PC-9 (cell line): ENCODE data around the gene TSPAN18. TPM values are rescaled to one million over a fixed set of nuclear protein-coding genes. Genes with fewer than 3 reads are reported as not detected.

Experiments used
- BruUV-seq: library from RNA; stranded (reverse); fragments of 400-500 nt; replicated peaks from 2 replicates; lab custom pipeline; 2021; lab: Mats Ljungman, UMichigan
- CTCF ChIA-PET: fragments of 300-600 bp; sonication (Branson Sonifier 250); formaldehyde crosslinking; loops from one replicate; lab custom pipeline; 2022; ENCODE audit warnings: antibody characterized with exemption; lab: Charles Lee
- POLR2A ChIA-PET: fragments of 300-600 bp; sonication (Branson Sonifier 250); formaldehyde crosslinking; loops from one replicate; lab custom pipeline; 2022; ENCODE audit warnings: antibody characterized with exemption; ENCODE audit not compliant: unreplicated experiment; lab: Charles Lee
- DNase-seq, 2 experiments: peaks; one replicate each; pipeline versions ENCODE4 v3.0.0 to v3.0.0-alpha.2; 2015 to 2022; ENCODE audit warnings: mixed read lengths in 1 of 2
- H2AFZ ChIP-seq: fragments of 200-600 bp; sonication (generic); 2 replicates; pipeline ENCODE4 v1.8.1; 2017; ENCODE audit warnings: antibody characterized with exemption
- H3F3A ChIP-seq: fragments of 200-600 bp; sonication (generic); 2 replicates; pipeline ENCODE4 v1.8.1; 2017; ENCODE audit warnings: antibody characterized with exemption, mild to moderate bottlenecking, low read depth; ENCODE audit not compliant: insufficient read depth
- H3K27ac ChIP-seq: fragments of 200-600 bp; sonication (generic); 2 replicates; pipeline ENCODE4 v1.6.1; 2016; ENCODE audit warnings: mixed run types
- H3K27me3 ChIP-seq: fragments of 200-600 bp; sonication (generic); 2 replicates; pipeline ENCODE4 v1.6.1; 2016; ENCODE audit warnings: low read depth, mixed run types; ENCODE audit not compliant: insufficient read depth
- H3K36me3 ChIP-seq: fragments of 200-600 bp; sonication (generic); 2 replicates; pipeline ENCODE4 v1.6.1; 2016; ENCODE audit warnings: low read depth, mixed run types
- H3K4me1 ChIP-seq: fragments of 200-600 bp; sonication (generic); replicated peaks from 2 replicates; pipeline ENCODE4 v1.6.1; 2016; ENCODE audit warnings: mixed run types; ENCODE audit not compliant: insufficient read depth
- H3K4me2 ChIP-seq: fragments of 200-600 bp; sonication (generic); 2 replicates; pipeline ENCODE4 v1.6.1; 2017; ENCODE audit warnings: mixed run types
- H3K4me3 ChIP-seq: fragments of 200-600 bp; sonication (generic); 2 replicates; pipeline ENCODE4 v1.6.1; 2016; ENCODE audit warnings: mixed run types
- H3K79me2 ChIP-seq: fragments of 200-600 bp; sonication (generic); 2 replicates; pipeline ENCODE4 v1.6.1; 2017; ENCODE audit warnings: low read depth, mixed run types
- H3K9me2 ChIP-seq: fragments of 200-600 bp; sonication (generic); 2 replicates; pipeline ENCODE4 v1.8.1; 2017; ENCODE audit warnings: mild to moderate bottlenecking; ENCODE audit not compliant: insufficient read depth
- H3K9me3 ChIP-seq: fragments of 200-600 bp; sonication (generic); 2 replicates; pipeline ENCODE4 v1.8.1; 2016; ENCODE audit warnings: low read depth; ENCODE audit not compliant: insufficient read depth
- H4K20me1 ChIP-seq: fragments of 200-600 bp; sonication (generic); 2 replicates; pipeline ENCODE4 v1.8.1; 2017; ENCODE audit not compliant: insufficient read depth
- CTCF ChIP-seq: fragments of 200-600 bp; sonication (generic); conservative IDR thresholded peaks from 2 replicates; pipeline ENCODE4 v1.6.1; 2017; ENCODE audit warnings: mixed run types, antibody characterized with exemption, mild to moderate bottlenecking, moderate library complexity
- EZH2 ChIP-seq: fragments of 200-600 bp; sonication (generic); IDR thresholded peaks from 2 replicates; pipeline ENCODE4 v1.8.0; 2017; ENCODE audit warnings: antibody characterized with exemption, low read depth
- intact Hi-C: fragments of 100-400 bp; cut with micrococcal nuclease; formaldehyde crosslinking; loops from one replicate; pipeline ENCODE4 v1.10.0; 2022; ENCODE audit not compliant: unreplicated experiment
- total RNA-seq: library from RNA; stranded (reverse); gene quantifications from 2 replicates; pipeline ENCODE4 v1.2.3, GENCODE V29; 2021

The TSPAN18 gene
- total RNA-seq, 1 experiment from 2014 or later, result not detected

- Histone ChIP-seq H3K9me3 (no peaks in the 10 kb centered on the region), H3K79me2 (no peaks in the 10 kb centered on the region), H3K4me1 (no peaks in the 10 kb centered on the region), H3F3A (no peaks in the 10 kb centered on the region), H3K4me3 (no peak overlapping the region), H3K9me2 (no peaks in the 10 kb centered on the region; the same call in 1 of the 2 replicates), H2AFZ (no peak overlapping the region), H3K4me2 (no peak overlapping the region), H3K27ac (no peak overlapping the region), H3K36me3 (no peaks in the 10 kb centered on the region), H4K20me1 (no peaks in the 10 kb centered on the region; the same call in 1 of the 2 replicates), H3K27me3 (peaks cover 3% of the 10 kb centered on the region; the same call in 1 of the 2 replicates)
- no TSS peak for BruUV-seq
- TF ChIP-seq EZH2 (no peak), CTCF (no peak)
- ChIA-PET POLR2A (no interaction called here), CTCF (no interaction called here)
- intact Hi-C loops, result no loop called here
- no peak for DNase-seq
Measured at GRCh38 chr11:44764583-44764982, 37.8 kb downstream of the TSPAN18 start.

GRCh38 chr11:44765026-44765595 lies 38.3 kb downstream of the TSPAN18 start:
- Histone ChIP-seq H3K79me2 (no peaks in the 10 kb centered on the region), H3K4me3 (no peak overlapping the region), H3F3A (no peaks in the 10 kb centered on the region), H2AFZ (no peak overlapping the region), H3K9me2 (no peaks in the 10 kb centered on the region; the same call in 1 of the 2 replicates), H3K27me3 (peaks cover 3% of the 10 kb centered on the region; the same call in 1 of the 2 replicates), H3K4me1 (no peaks in the 10 kb centered on the region), H3K4me2 (no peak overlapping the region), H3K36me3 (no peaks in the 10 kb centered on the region), H3K27ac (no peak overlapping the region), H4K20me1 (no peaks in the 10 kb centered on the region; the same call in 1 of the 2 replicates), H3K9me3 (no peaks in the 10 kb centered on the region)
- ChIA-PET POLR2A (no interaction called here), CTCF (no interaction called here)
- BruUV-seq, result no TSS peak
- intact Hi-C loops, result no loop called here
- TF ChIP-seq EZH2, result no peak
- no peak for TF ChIP-seq CTCF
- DNase-seq, result no peak

- DNase-seq, result no peak
- TF ChIP-seq CTCF (no peak), EZH2 (no peak)
Measured at GRCh38 chr11:44765676-44766075, 38.9 kb downstream of the TSPAN18 start.

More at GRCh38 chr11:44765676-44766075, 38.9 kb downstream of the TSPAN18 start:
- Histone ChIP-seq H3K4me1 (no peaks in the 10 kb centered on the region), H3K27ac (no peak overlapping the region), H2AFZ (no peak overlapping the region), H3F3A (no peaks in the 10 kb centered on the region), H3K27me3 (peaks cover 3% of the 10 kb centered on the region; the same call in 1 of the 2 replicates), H3K4me3 (no peak overlapping the region), H3K9me2 (no peaks in the 10 kb centered on the region; the same call in 1 of the 2 replicates), H3K4me2 (no peak overlapping the region), H3K9me3 (no peaks in the 10 kb centered on the region), H3K36me3 (no peaks in the 10 kb centered on the region), H4K20me1 (no peaks in the 10 kb centered on the region), H3K79me2 (no peaks in the 10 kb centered on the region)
- intact Hi-C loops, result no loop called here
- ChIA-PET CTCF (no interaction called here), POLR2A (no interaction called here)
- BruUV-seq, result no TSS peak
